Measurements from ENCODE around the gene TAF6L. TPM values are rescaled to one million over a fixed set of nuclear protein-coding genes. Genes with fewer than 3 reads are reported as not detected.

The TAF6L gene
- total and polyA plus RNA-seq, 12 donors: 7.7 to 18.9 (median 9.5) TPM

GRCh38 chr11:62778441-62778840 is 7.2 kb downstream of the TAF6L start:
- no peak for DNase-seq
- Histone ChIP-seq H3K27ac (no peak overlapping the region), H3K36me3 (peaks cover 0 to 81% (median 21%) of the 10 kb centered on the region in 9 donors), H3K4me1 (peaks cover 0 to 4% (median 0%) of the 10 kb centered on the region in 9 donors), H3K9me3 (no peaks in the 10 kb centered on the region), H3K4me3 (no peak overlapping the region), H3K27me3 (no peaks in the 10 kb centered on the region)
- intact Hi-C loops (cut with DNase I): no loop called here
- TF ChIP-seq CTCF (IDR thresholded peaks at IDR 0.05): no peak
- ATAC-seq: peak in 3 of 8 donors; percentile 8 to 27 (median 15)
- WGBS, 2 donors: 91 to 95% methylated on average over 3 of the region's 3 CpGs

GRCh38 chr11:62782753-62783152 is 11.6 kb downstream of the TAF6L start:
- no peak for DNase-seq
- Histone ChIP-seq H3K27me3 (no peaks in the 10 kb centered on the region), H3K4me1 (peaks cover 4 to 12% (median 12%) of the 10 kb centered on the region in 9 donors), H3K27ac (no peak overlapping the region), H3K36me3 (peaks cover 0 to 66% (median 8%) of the 10 kb centered on the region in 9 donors), H3K9me3 (no peaks in the 10 kb centered on the region), H3K4me3 (no peak overlapping the region)
- ATAC-seq: no peak
- TF ChIP-seq CTCF (IDR thresholded peaks at IDR 0.05): no peak
- intact Hi-C loops (cut with DNase I): loop anchor here in 1 of 10 donors (10.0 kb wide), 2 partner anchors 52 to 82 kb away; partner anchors contain the start of genes STX5, TEX54 and WDR74
- 92% methylated on average over 7 of the region's 7 CpGs for WGBS, 2 donors

GRCh38 chr11:62786318-62787004 is 15.3 kb downstream of the TAF6L start:
- peaks cover 9 to 49% (median 47%) of the 10 kb centered on the region in 9 donors for H3K4me1 ChIP-seq

More at GRCh38 chr11:62786318-62787004, 15.3 kb downstream of the TAF6L start:
- 1% methylated on average over 50 to 51 of the region's 51 CpGs for WGBS, 2 donors
- ATAC-seq (peak; percentile 80 to 94 (median 84)), DNase-seq (peak; percentile 90 to 91)
- Histone ChIP-seq H3K4me3 (peak overlapping the region; percentile 87 to 96 (median 92)), H3K27me3 (no peaks in the 10 kb centered on the region), H3K36me3 (peaks cover 0 to 57% (median 20%) of the 10 kb centered on the region in 9 donors), H3K9me3 (no peaks in the 10 kb centered on the region), H3K27ac (peak overlapping the region; percentile 91 to 99 (median 97))
- intact Hi-C loops (cut with DNase I): loop anchor here (1.0 to 10.0 kb wide), 8 partner anchors 46 to 78 kb away; partner anchors contain the start of genes STX5 (in 3 of the 10), TEX54 (in 3 of the 10) and WDR74 (in 1 of the 10)
- peak; percentile 85 to 99 (median 95) for TF ChIP-seq CTCF (IDR thresholded peaks at IDR 0.05)
